ENCODE data around the gene GALNT7. TPM values are rescaled to one million over a fixed set of nuclear protein-coding genes. Genes with fewer than 3 reads are reported as not detected.
"Not testable (repeated sequence)": the region's sequence is repeated elsewhere in the genome, so short reads cannot be mapped to it uniquely, and the experiment has no call there.

The GALNT7 gene
- total RNA-seq, 1 donor from 2014 or later: 36.7 TPM

GRCh38 chr4:173181848-173182247 lies 13.2 kb downstream of the GALNT7 start:
- H3K4me3 Mint-ChIP-seq: no peak overlapping the region
- H3K36me3 Mint-ChIP-seq: peaks cover 2% of the 10 kb centered on the region
- no peak overlapping the region for H3K27ac Mint-ChIP-seq
- DNase-seq (ENCODE audit: low spot score in 2 of 2, unreplicated experiment in 2 of 2): no peak
- no peaks in the 10 kb centered on the region for H3K27me3 Mint-ChIP-seq (ENCODE audit: low read depth)
- H3K4me1 Mint-ChIP-seq: peaks cover 20% of the 10 kb centered on the region
- TF ChIP-seq CTCF (IDR thresholded peaks at IDR 0.05; ENCODE audit: unreplicated experiment): no peak
- H3K9me3 Mint-ChIP-seq: no peaks in the 10 kb centered on the region

- no peaks in the 10 kb centered on the region for H3K27me3 Mint-ChIP-seq (ENCODE audit: low read depth)
- H3K4me1 Mint-ChIP-seq: peaks cover 20% of the 10 kb centered on the region
- no peak for DNase-seq (ENCODE audit: low spot score in 2 of 2, unreplicated experiment in 2 of 2)
- H3K27ac Mint-ChIP-seq: no peak overlapping the region
- no peak overlapping the region for H3K4me3 Mint-ChIP-seq
- peaks cover 2% of the 10 kb centered on the region for H3K36me3 Mint-ChIP-seq
- no peak for TF ChIP-seq CTCF (IDR thresholded peaks at IDR 0.05; ENCODE audit: unreplicated experiment)
- H3K9me3 Mint-ChIP-seq: no peaks in the 10 kb centered on the region
These were observed 13.8 kb downstream of the GALNT7 start for GRCh38 chr4:173182403-173182802.

GRCh38 chr4:173183659-173184247 lies 15.1 kb downstream of the GALNT7 start:
- DNase-seq (ENCODE audit: low spot score in 2 of 2, unreplicated experiment in 2 of 2); H3K36me3 Mint-ChIP-seq; H3K4me3 Mint-ChIP-seq; H3K9me3 Mint-ChIP-seq; H3K27me3 Mint-ChIP-seq (ENCODE audit: low read depth); H3K27ac Mint-ChIP-seq: not testable (repeated sequence)
- peaks cover 27% of the 10 kb centered on the region for H3K4me1 Mint-ChIP-seq

- Mint-ChIP-seq H3K27me3 (ENCODE audit: low read depth) (no peaks in the 10 kb centered on the region), H3K27ac (no peak overlapping the region), H3K4me3 (no peak overlapping the region), H3K9me3 (no peaks in the 10 kb centered on the region), H3K4me1 (peaks cover 30% of the 10 kb centered on the region), H3K36me3 (peaks cover 2% of the 10 kb centered on the region)
- no peak for DNase-seq (ENCODE audit: low spot score in 2 of 2, unreplicated experiment in 2 of 2)
- no peak for TF ChIP-seq CTCF (IDR thresholded peaks at IDR 0.05; ENCODE audit: unreplicated experiment)
These were observed 17.4 kb downstream of the GALNT7 start for GRCh38 chr4:173185847-173186510.

- no peak for DNase-seq (ENCODE audit: low spot score in 2 of 2, unreplicated experiment in 2 of 2)
- Mint-ChIP-seq H3K27me3 (ENCODE audit: low read depth) (no peaks in the 10 kb centered on the region), H3K27ac (no peak overlapping the region), H3K4me1 (peaks cover 21% of the 10 kb centered on the region), H3K9me3 (no peaks in the 10 kb centered on the region), H3K4me3 (no peak overlapping the region), H3K36me3 (peaks cover 2% of the 10 kb centered on the region)
- TF ChIP-seq CTCF (IDR thresholded peaks at IDR 0.05; ENCODE audit: unreplicated experiment): no peak
These were observed 19.1 kb downstream of the GALNT7 start for GRCh38 chr4:173187732-173188131.

GRCh38 chr4:173188648-173189047 lies 20.0 kb downstream of the GALNT7 start:
- no peak for DNase-seq (ENCODE audit: low spot score in 2 of 2, unreplicated experiment in 2 of 2)
- no peak overlapping the region for H3K27ac Mint-ChIP-seq
- H3K4me3 Mint-ChIP-seq: no peak overlapping the region
- no peaks in the 10 kb centered on the region for H3K36me3 Mint-ChIP-seq
- TF ChIP-seq CTCF (IDR thresholded peaks at IDR 0.05; ENCODE audit: unreplicated experiment): no peak
- H3K4me1 Mint-ChIP-seq: peaks cover 21% of the 10 kb centered on the region
- H3K9me3 Mint-ChIP-seq: no peaks in the 10 kb centered on the region
- no peaks in the 10 kb centered on the region for H3K27me3 Mint-ChIP-seq (ENCODE audit: low read depth)
